Measurements from ENCODE around the gene USF3.

Gene USF3, protein sequence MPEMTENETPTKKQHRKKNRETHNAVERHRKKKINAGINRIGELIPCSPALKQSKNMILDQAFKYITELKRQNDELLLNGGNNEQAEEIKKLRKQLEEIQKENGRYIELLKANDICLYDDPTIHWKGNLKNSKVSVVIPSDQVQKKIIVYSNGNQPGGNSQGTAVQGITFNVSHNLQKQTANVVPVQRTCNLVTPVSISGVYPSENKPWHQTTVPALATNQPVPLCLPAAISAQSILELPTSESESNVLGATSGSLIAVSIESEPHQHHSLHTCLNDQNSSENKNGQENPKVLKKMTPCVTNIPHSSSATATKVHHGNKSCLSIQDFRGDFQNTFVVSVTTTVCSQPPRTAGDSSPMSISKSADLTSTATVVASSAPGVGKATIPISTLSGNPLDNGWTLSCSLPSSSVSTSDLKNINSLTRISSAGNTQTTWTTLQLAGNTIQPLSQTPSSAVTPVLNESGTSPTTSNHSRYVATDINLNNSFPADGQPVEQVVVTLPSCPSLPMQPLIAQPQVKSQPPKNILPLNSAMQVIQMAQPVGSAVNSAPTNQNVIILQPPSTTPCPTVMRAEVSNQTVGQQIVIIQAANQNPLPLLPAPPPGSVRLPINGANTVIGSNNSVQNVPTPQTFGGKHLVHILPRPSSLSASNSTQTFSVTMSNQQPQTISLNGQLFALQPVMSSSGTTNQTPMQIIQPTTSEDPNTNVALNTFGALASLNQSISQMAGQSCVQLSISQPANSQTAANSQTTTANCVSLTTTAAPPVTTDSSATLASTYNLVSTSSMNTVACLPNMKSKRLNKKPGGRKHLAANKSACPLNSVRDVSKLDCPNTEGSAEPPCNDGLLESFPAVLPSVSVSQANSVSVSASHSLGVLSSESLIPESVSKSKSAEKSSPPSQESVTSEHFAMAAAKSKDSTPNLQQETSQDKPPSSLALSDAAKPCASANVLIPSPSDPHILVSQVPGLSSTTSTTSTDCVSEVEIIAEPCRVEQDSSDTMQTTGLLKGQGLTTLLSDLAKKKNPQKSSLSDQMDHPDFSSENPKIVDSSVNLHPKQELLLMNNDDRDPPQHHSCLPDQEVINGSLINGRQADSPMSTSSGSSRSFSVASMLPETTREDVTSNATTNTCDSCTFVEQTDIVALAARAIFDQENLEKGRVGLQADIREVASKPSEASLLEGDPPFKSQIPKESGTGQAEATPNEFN (N-terminal part only)

GRCh38 chr3:113695786-113696645 lies at the start of gene USF3:
USF3 (minus strand) TSS chr3:113696642; CDS start chr3:113674878, 21,764 bp downstream.
- DNase-seq (ENCODE audit: low read depth): no peak
- TF ChIP-seq, protein P1, sequence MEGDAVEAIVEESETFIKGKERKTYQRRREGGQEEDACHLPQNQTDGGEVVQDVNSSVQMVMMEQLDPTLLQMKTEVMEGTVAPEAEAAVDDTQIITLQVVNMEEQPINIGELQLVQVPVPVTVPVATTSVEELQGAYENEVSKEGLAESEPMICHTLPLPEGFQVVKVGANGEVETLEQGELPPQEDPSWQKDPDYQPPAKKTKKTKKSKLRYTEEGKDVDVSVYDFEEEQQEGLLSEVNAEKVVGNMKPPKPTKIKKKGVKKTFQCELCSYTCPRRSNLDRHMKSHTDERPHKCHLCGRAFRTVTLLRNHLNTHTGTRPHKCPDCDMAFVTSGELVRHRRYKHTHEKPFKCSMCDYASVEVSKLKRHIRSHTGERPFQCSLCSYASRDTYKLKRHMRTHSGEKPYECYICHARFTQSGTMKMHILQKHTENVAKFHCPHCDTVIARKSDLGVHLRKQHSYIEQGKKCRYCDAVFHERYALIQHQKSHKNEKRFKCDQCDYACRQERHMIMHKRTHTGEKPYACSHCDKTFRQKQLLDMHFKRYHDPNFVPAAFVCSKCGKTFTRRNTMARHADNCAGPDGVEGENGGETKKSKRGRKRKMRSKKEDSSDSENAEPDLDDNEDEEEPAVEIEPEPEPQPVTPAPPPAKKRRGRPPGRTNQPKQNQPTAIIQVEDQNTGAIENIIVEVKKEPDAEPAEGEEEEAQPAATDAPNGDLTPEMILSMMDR (IDR thresholded peaks at IDR 0.05; ENCODE audit: control insufficient read depth, insufficient read depth, low read depth, low read length, missing control alignments): no peak
- peak within 1 kb of the TSS; percentile 66 for H3K4me3 ChIP-seq (ENCODE audit: control insufficient read depth, low read depth, low read length)

- TF ChIP-seq, protein P1 (IDR thresholded peaks at IDR 0.05; ENCODE audit: control insufficient read depth, insufficient read depth, low read depth, low read length, missing control alignments): peak; percentile 47
- H3K4me3 ChIP-seq (ENCODE audit: control insufficient read depth, low read depth, low read length): peak within 1 kb of the TSS; percentile 100
- peak; percentile 77 for DNase-seq (ENCODE audit: low read depth)
These were observed 49.5 kb upstream of the USF3 start, which contains the start of gene NAA50 for GRCh38 chr3:113745756-113746547. NAA50 (minus strand) TSS chr3:113746249; CDS start chr3:113745949, 300 bp downstream.

DNA sequence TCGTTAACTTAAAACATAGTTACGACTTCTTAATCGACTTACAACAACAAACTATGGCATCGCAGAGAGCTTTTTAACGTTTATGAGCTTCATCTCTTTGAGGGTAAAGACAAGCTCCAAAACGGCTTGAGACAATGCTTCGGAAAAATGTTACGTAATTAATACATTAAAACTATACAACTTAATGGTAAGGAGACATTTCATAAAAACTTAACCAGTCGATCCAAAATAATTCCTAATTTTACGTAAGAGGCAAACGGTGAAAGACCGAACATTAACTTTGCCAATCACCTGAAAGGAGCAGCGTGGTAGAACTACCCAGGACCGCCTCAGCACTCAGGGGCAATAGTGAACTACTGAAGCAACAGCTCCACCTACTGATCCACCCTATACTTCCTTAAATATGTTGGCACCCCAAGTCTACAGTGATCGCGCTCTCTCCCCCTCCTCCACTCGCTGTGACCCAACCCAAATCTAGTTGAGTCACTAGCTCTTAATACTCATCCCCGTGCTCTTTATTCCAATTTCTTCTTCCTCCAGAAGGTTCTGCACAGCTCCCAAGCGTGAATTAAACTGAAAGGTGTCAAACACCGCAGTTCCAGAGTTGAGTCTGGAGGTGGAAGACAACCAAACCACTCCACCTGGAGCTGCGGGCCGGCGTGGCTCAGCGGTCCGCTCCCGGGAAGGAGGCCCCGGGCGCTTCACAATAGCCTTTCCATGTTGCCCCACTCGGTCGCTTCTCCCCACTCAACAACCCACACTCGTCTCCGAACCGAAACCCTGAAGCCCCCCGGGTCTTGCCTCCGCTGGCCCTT lies 48.7 kb upstream of the USF3 start:
- TF ChIP-seq, protein P1 (IDR thresholded peaks at IDR 0.05; ENCODE audit: control insufficient read depth, insufficient read depth, low read depth, low read length, missing control alignments): peak; percentile 61
- peak overlapping the region; percentile 100 for H3K4me3 ChIP-seq (ENCODE audit: control insufficient read depth, low read depth, low read length)
- DNase-seq (ENCODE audit: low read depth): peak; percentile 85

DNA sequence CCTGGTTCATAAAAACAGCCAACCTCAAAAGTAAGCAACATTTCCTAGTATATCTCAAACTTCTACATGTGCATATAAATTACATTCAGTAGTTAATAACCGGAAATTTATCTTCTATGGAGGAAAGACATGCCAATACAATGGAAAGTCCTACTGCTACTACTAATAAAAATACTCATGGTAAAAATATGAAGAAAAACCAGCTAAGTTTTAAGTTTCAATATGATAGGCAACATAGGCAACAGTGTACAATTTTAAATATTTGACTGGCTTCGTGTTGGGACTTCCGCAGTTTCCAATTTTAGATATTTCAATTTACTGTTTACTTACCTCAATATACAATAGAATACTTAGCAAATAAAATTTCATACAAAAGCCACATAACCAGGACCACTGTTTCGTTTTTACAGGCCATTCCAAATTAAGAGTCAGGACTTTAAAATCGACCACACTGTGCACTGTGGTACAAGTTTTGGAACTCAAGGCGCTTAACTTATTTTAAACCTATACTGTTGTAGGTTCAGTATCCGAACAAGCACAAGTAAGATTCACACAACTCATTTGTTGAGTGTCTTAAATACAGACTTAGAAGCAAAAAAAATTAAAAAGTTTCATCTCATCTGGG lies 46.7 kb upstream of the USF3 start:
- no peak for DNase-seq (ENCODE audit: low read depth)
- no peak overlapping the region for H3K4me3 ChIP-seq (ENCODE audit: control insufficient read depth, low read depth, low read length)

More for the DNA sequence above, 46.7 kb upstream of the USF3 start:
- TF ChIP-seq, protein P1 (IDR thresholded peaks at IDR 0.05; ENCODE audit: control insufficient read depth, insufficient read depth, low read depth, low read length, missing control alignments): no peak

Measured in AG09309 (cell line).